ENCODE measurements around the gene METTL24. TPM values are rescaled to one million over a fixed set of nuclear protein-coding genes. Genes with fewer than 3 reads are reported as not detected.

METTL24 gene
- total RNA-seq, 1 experiment from 2014 or later: 0.61 TPM

DNA sequence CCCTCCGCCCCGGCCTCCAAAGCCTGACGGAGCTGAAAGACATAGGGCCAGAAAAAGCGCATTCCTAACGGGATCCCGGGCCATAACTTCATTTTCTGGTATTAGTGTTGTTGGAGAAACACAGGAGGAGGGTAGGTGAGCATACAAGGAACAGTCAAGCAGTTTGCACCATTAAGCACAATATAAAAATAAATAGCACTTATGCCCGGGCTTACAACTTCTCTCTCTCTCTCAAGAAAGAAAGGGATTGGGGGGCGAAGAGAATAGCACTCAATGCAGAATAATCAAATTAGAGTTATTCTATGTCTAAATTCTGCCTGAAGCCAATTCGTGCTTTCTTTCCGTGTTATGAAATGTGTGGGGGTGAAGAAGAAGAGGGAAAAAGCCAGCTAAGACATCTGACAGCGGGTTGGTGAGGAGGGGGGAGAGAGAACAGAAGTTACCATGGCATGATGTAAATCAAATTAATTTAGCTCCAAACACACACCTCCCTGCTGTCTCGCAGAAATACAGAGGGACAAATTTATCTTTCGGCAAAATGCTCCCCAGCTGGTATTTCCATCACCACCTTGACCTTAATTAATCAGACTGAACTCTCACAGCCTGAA, 508 bp upstream of the METTL24 start:
- H2BK120ac ChIP-seq (ENCODE audit: low read depth, low read length, poor library complexity, severe bottlenecking): no peak overlapping the region
- H2AFZ ChIP-seq (ENCODE audit: low read length): no peak overlapping the region
- no peaks in the 10 kb centered on the region for H3K9me3 ChIP-seq (ENCODE audit: control insufficient read depth, low read depth, low read length)
- H3K23ac ChIP-seq (ENCODE audit: insufficient read length, low read depth, low read length): no peak overlapping the region
- no peak overlapping the region for H3K18ac ChIP-seq (ENCODE audit: insufficient read length, low read depth, low read length)
- no peak overlapping the region for H2BK20ac ChIP-seq (ENCODE audit: low read depth, low read length, poor library complexity, severe bottlenecking)
- H3K14ac ChIP-seq (ENCODE audit: insufficient read depth, low read length): 0 out of 2 replicates have a peak overlapping the region, but pooled peaks have one; percentile 79
- no CpG with 5 or more reads among the region's 13 CpGs for WGBS (ENCODE audit: extremely low coverage, insufficient read length, low lambda C conversion rate)
- H4K20me1 ChIP-seq (ENCODE audit: control insufficient read depth, insufficient read depth, insufficient read length): no peaks in the 10 kb centered on the region
- no peaks in the 10 kb centered on the region for H3K36me3 Mint-ChIP-seq (ENCODE audit: insufficient read depth in 1 of 3, low read depth in 3 of 3)
- no peak for DNase-seq
- no peak overlapping the region for H4K5ac ChIP-seq (ENCODE audit: insufficient read length, low read depth, low read length)
- no peak overlapping the region for H2AK5ac ChIP-seq (ENCODE audit: insufficient read length, low read length)
- H3K79me1 ChIP-seq (ENCODE audit: insufficient read depth, low read depth, low read length, poor library complexity, severe bottlenecking): no peaks in the 10 kb centered on the region
- H3K27ac Mint-ChIP-seq: no peak overlapping the region
- H4K8ac ChIP-seq (replicated peaks; ENCODE audit: insufficient read length, low read depth, low read length): no peak overlapping the region
- peaks cover 16% of the 10 kb centered on the region; the same call in 1 of the 2 replicates for H3K27me3 ChIP-seq (ENCODE audit: insufficient read depth, low read length)
- no peak overlapping the region for H4K91ac ChIP-seq (ENCODE audit: insufficient read length, low read depth, low read length)
- H3K4me2 ChIP-seq (ENCODE audit: insufficient read depth, insufficient read length, low read length): peak overlapping the region; percentile 29
- no peak overlapping the region for H2BK15ac ChIP-seq (ENCODE audit: low read depth, low read length)
- H3K9me3 Mint-ChIP-seq: peaks cover 0 to 4% of the 10 kb centered on the region in 2 experiments; a peak in 3 of 5 replicates
- H3K9ac ChIP-seq (ENCODE audit: extremely low read depth, insufficient read length, low read length): no peak overlapping the region
- H3K27me3 Mint-ChIP-seq (ENCODE audit: low read depth): peaks cover 47% of the 10 kb centered on the region
- H3K79me2 ChIP-seq (ENCODE audit: insufficient read depth, low read length): no peaks in the 10 kb centered on the region
- no peak overlapping the region for H3K4ac ChIP-seq (ENCODE audit: low read depth, low read length)
- H3K27ac ChIP-seq (ENCODE audit: insufficient read length, low read depth, low read length): no peak overlapping the region
- TF ChIP-seq CTCF (conservative IDR thresholded peaks at IDR 0.05): no peak
- H3K56ac ChIP-seq (ENCODE audit: insufficient read length, low read depth, low read length): no peak overlapping the region
- H3K4me1 Mint-ChIP-seq: peaks cover 42 to 48% of the 10 kb centered on the region in 2 experiments
- no peak overlapping the region for H2BK5ac ChIP-seq (ENCODE audit: insufficient read length, low read length)
- peaks cover 2% of the 10 kb centered on the region for H3K23me2 ChIP-seq (ENCODE audit: insufficient read length, low read depth, low read length, poor library complexity, severe bottlenecking)
- H3K4me3 Mint-ChIP-seq: peak overlapping the region; percentile 58 to 71
- peaks cover 7% of the 10 kb centered on the region; the same call in 1 of the 2 replicates for H3K4me1 ChIP-seq (ENCODE audit: insufficient read depth, low read length)
- H2BK12ac ChIP-seq (ENCODE audit: insufficient read length, low read depth, low read length): no peak overlapping the region
- H3T11ph ChIP-seq (ENCODE audit: low read length): no peak overlapping the region

Measured in H9 (cell line).